NCI-H2107 (cell line): ENCODE results near the gene FTL.

Experiments used
- DNase-seq: peaks from one replicate; lab custom pipeline; 2025; lab: John Stamatoyannopoulos, UW

The FTL gene

GRCh38 chr19:48992581-48993174 lies 27.6 kb downstream of the FTL start:
- DNase-seq: no peak

- peak; percentile 95 for DNase-seq
Measured at GRCh38 chr19:48993175-48994034, 28.3 kb downstream of the FTL start, which contains the start of the genes GYS1 and RUVBL2. Gene GYS1 (minus strand): TSS chr19:48993309. CDS start chr19:48993112, 197 bp downstream. Gene RUVBL2 (plus strand): TSS chr19:48993887. CDS start chr19:48993912, 25 bp downstream.

- no peak for DNase-seq
Measured at GRCh38 chr19:48994035-48994386, 28.9 kb downstream of the FTL start.

- DNase-seq: peak; percentile 89
Measured at GRCh38 chr19:48997972-48998371, 32.9 kb downstream of the FTL start.

- DNase-seq: no peak
Measured at GRCh38 chr19:48999481-49000325, 34.6 kb downstream of the FTL start.

GRCh38 chr19:49004133-49004532 lies 39.0 kb downstream of the FTL start:
- no peak for DNase-seq

GRCh38 chr19:49004964-49005614 lies 40.0 kb downstream of the FTL start:
- DNase-seq: no peak

GRCh38 chr19:49006905-49007304 lies 41.8 kb downstream of the FTL start:
- DNase-seq: no peak

- DNase-seq: no peak
Measured at GRCh38 chr19:49009828-49010227, 44.7 kb downstream of the FTL start.

- no peak for DNase-seq
Measured at GRCh38 chr19:49010453-49010852, 45.3 kb downstream of the FTL start.

GRCh38 chr19:49011194-49011593 lies 46.1 kb downstream of the FTL start:
- DNase-seq: no peak

- DNase-seq: no peak
Measured at GRCh38 chr19:49014123-49014869, 49.2 kb downstream of the FTL start.

- no peak for DNase-seq
Measured at GRCh38 chr19:49014870-49015255, 49.8 kb downstream of the FTL start.

- DNase-seq: no peak
Measured at GRCh38 chr19:49016067-49016839, 51.1 kb downstream of the FTL start.
